ENCODE results near the gene TNFRSF12A.

- TF ChIP-seq POLR2A (IDR thresholded peaks at IDR 0.05) = no peak
- TF ChIP-seq, protein P1, sequence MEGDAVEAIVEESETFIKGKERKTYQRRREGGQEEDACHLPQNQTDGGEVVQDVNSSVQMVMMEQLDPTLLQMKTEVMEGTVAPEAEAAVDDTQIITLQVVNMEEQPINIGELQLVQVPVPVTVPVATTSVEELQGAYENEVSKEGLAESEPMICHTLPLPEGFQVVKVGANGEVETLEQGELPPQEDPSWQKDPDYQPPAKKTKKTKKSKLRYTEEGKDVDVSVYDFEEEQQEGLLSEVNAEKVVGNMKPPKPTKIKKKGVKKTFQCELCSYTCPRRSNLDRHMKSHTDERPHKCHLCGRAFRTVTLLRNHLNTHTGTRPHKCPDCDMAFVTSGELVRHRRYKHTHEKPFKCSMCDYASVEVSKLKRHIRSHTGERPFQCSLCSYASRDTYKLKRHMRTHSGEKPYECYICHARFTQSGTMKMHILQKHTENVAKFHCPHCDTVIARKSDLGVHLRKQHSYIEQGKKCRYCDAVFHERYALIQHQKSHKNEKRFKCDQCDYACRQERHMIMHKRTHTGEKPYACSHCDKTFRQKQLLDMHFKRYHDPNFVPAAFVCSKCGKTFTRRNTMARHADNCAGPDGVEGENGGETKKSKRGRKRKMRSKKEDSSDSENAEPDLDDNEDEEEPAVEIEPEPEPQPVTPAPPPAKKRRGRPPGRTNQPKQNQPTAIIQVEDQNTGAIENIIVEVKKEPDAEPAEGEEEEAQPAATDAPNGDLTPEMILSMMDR (IDR thresholded peaks at IDR 0.05) = no peak
- TF ChIP-seq POLR2AphosphoS5 (IDR thresholded peaks at IDR 0.05) = no peak
These were observed 2.8 kb upstream of the TNFRSF12A start for GRCh38 chr16:3017344-3017743.
